Natural killer cell (primary cell): ENCODE measurements around the gene CES1. TPM values are rescaled to one million over a fixed set of nuclear protein-coding genes. Genes with fewer than 3 reads are reported as not detected.

Experiments used
- ATAC-seq, 3 donors: fragments of 150-1000 bp in 2 of 3; fragments of 200-7000 bp in 1 of 3; cut with Tn5 transposase; 1 replicate in 1 of 3; 2 replicates in 2 of 3; pipeline ENCODE4 v1.10.0; 2021; ENCODE audit warnings: mild to moderate bottlenecking in 2 of 3, moderate library complexity in 2 of 3
- DNase-seq, 2 donors: peaks; one replicate each; pipeline versions ENCODE4 v3.0.0 to v3.0.0-alpha.2; 2013 to 2021; ENCODE audit warnings: mixed read lengths in 1 of 2
- H3K27ac ChIP-seq: one replicate; pipeline ENCODE4 v1.5.1; 2013; ENCODE audit warnings: mild to moderate bottlenecking, low read length
- H3K27me3 ChIP-seq: one replicate; pipeline ENCODE4 v1.6.1; 2013; ENCODE audit warnings: low read length; ENCODE audit not compliant: control insufficient read depth, insufficient read depth
- H3K36me3 ChIP-seq: one replicate; pipeline ENCODE4 v1.6.1; 2013; ENCODE audit warnings: low read length; ENCODE audit not compliant: control insufficient read depth, insufficient read depth
- H3K4me1 ChIP-seq: one replicate; pipeline ENCODE4 v1.6.1; 2013; ENCODE audit warnings: low read length; ENCODE audit not compliant: control insufficient read depth, insufficient read depth
- H3K4me3 ChIP-seq: one replicate; pipeline ENCODE4 v1.5.1; 2013; ENCODE audit warnings: low read length
- H3K9me3 ChIP-seq: one replicate; pipeline ENCODE4 v1.6.1; 2013; ENCODE audit warnings: low read length; ENCODE audit not compliant: control insufficient read depth, insufficient read depth
- H3K27ac Mint-ChIP-seq, 2 donors: one replicate each; pipeline ENCODE4 v1.8.0; 2022; ENCODE audit warnings: mild to moderate bottlenecking in 2 of 2, mixed read lengths in 2 of 2, moderate library complexity in 1 of 2
- H3K27me3 Mint-ChIP-seq, 2 donors: one replicate each; pipeline ENCODE4 v1.8.0; 2022; ENCODE audit warnings: low read depth in 2 of 2, mixed read lengths in 2 of 2
- H3K36me3 Mint-ChIP-seq: one replicate; pipeline ENCODE4 v1.8.0; 2022; ENCODE audit warnings: mixed read lengths
- H3K4me1 Mint-ChIP-seq, 2 donors: one replicate each; pipeline ENCODE4 v1.8.0; 2022; ENCODE audit warnings: mixed read lengths in 2 of 2
- H3K4me3 Mint-ChIP-seq: one replicate; pipeline ENCODE4 v1.8.0; 2022; ENCODE audit warnings: mild to moderate bottlenecking, moderate library complexity, mixed read lengths
- H3K9me3 Mint-ChIP-seq, 2 donors: one replicate each; pipeline ENCODE4 v1.8.0; 2022; ENCODE audit warnings: mixed read lengths in 2 of 2
- CTCF ChIP-seq: fragments of 200-600 bp; IDR thresholded peaks from one replicate; pipeline ENCODE4 v1.8.0; 2022; ENCODE audit warnings: antibody characterized with exemption
- WGBS: methylation state at CpG from one replicate; pipeline ENCODE4 v1.1.7; 2013; ENCODE audit warnings: missing lambda C conversion rate; ENCODE audit not compliant: insufficient coverage; 5-methylcytosine and 5-hydroxymethylcytosine counted together
- intact Hi-C: fragments of 100-400 bp; cut with micrococcal nuclease; formaldehyde crosslinking; loops from one replicate; pipeline ENCODE4 v1.14.2; 2022
- total RNA-seq, 4 donors: library from RNA; stranded (reverse); fragments of 120-200 nt in 1 of 4; gene quantifications; one replicate each; pipeline versions ENCODE4 v1.2.3 to v1.2.4, GENCODE V29; 2013 to 2022

CES1 gene
- total RNA-seq, 3 donors from 2014 or later (not counting 1 experiment from before 2014, with no cell fraction given) = 1.4 to 3.4 (median 1.7) TPM

GRCh38 chr16:55873122-55873521 lies 40.2 kb upstream of the CES1 start:
- WGBS = 87% methylated on average over 5 of the region's 5 CpGs
- TF ChIP-seq CTCF = no peak
- Mint-ChIP-seq H3K9me3 (no peaks in the 10 kb centered on the region), H3K4me3 (no peak overlapping the region), H3K36me3 (no peaks in the 10 kb centered on the region), H3K27me3 (peaks cover 0 to 3% of the 10 kb centered on the region in 2 donors), H3K4me1 (no peaks in the 10 kb centered on the region), H3K27ac (no peak overlapping the region)
- DNase-seq (no peak), ATAC-seq (no peak)
- Histone ChIP-seq H3K27ac (no peak overlapping the region), H3K36me3 (no peaks in the 10 kb centered on the region), H3K4me1 (no peaks in the 10 kb centered on the region), H3K9me3 (no peaks in the 10 kb centered on the region), H3K27me3 (no peaks in the 10 kb centered on the region), H3K4me3 (no peak overlapping the region)
- intact Hi-C loops = no loop called here

GRCh38 chr16:55872130-55872529 lies 39.2 kb upstream of the CES1 start:
- Mint-ChIP-seq H3K4me1 (no peaks in the 10 kb centered on the region), H3K4me3 (no peak overlapping the region), H3K9me3 (no peaks in the 10 kb centered on the region), H3K27me3 (peaks cover 0 to 3% of the 10 kb centered on the region in 2 donors), H3K36me3 (no peaks in the 10 kb centered on the region), H3K27ac (no peak overlapping the region)
- no peak overlapping the region for H3K4me3 ChIP-seq
- no peak overlapping the region for H3K27ac ChIP-seq
- H3K36me3 ChIP-seq = no peaks in the 10 kb centered on the region
- H3K4me1 ChIP-seq = no peaks in the 10 kb centered on the region
- DNase-seq (no peak), ATAC-seq (no peak)
- intact Hi-C loops = no loop called here
- no peaks in the 10 kb centered on the region for H3K27me3 ChIP-seq
- H3K9me3 ChIP-seq = no peaks in the 10 kb centered on the region
- TF ChIP-seq CTCF = no peak
- 85% methylated on average over 7 of the region's 7 CpGs for WGBS

GRCh38 chr16:55871411-55872038 lies 38.6 kb upstream of the CES1 start:
- WGBS = 92% methylated on average over 10 of the region's 10 CpGs
- Histone ChIP-seq H3K36me3 (no peaks in the 10 kb centered on the region), H3K9me3 (no peaks in the 10 kb centered on the region), H3K4me1 (no peaks in the 10 kb centered on the region), H3K4me3 (no peak overlapping the region), H3K27me3 (no peaks in the 10 kb centered on the region), H3K27ac (no peak overlapping the region)
- H3K4me1 Mint-ChIP-seq = no peaks in the 10 kb centered on the region
- peaks cover 0 to under 1% of the 10 kb centered on the region in 2 donors for H3K27me3 Mint-ChIP-seq
- no peaks in the 10 kb centered on the region for H3K9me3 Mint-ChIP-seq
- ATAC-seq (no peak), DNase-seq (no peak)
- no peak for TF ChIP-seq CTCF
- no peak overlapping the region for H3K4me3 Mint-ChIP-seq
- no peak overlapping the region for H3K27ac Mint-ChIP-seq
- H3K36me3 Mint-ChIP-seq = no peaks in the 10 kb centered on the region
- intact Hi-C loops = no loop called here

- Mint-ChIP-seq H3K4me1 (no peaks in the 10 kb centered on the region), H3K9me3 (no peaks in the 10 kb centered on the region), H3K27ac (no peak overlapping the region), H3K36me3 (no peaks in the 10 kb centered on the region), H3K4me3 (no peak overlapping the region), H3K27me3 (peaks cover 0 to 5% of the 10 kb centered on the region in 2 donors)
- Histone ChIP-seq H3K9me3 (no peaks in the 10 kb centered on the region), H3K27me3 (no peaks in the 10 kb centered on the region), H3K4me1 (no peaks in the 10 kb centered on the region), H3K27ac (no peak overlapping the region), H3K36me3 (no peaks in the 10 kb centered on the region), H3K4me3 (no peak overlapping the region)
- no peak for TF ChIP-seq CTCF
- WGBS = 89% methylated on average over 7 of the region's 7 CpGs
- intact Hi-C loops = no loop called here
- ATAC-seq (no peak), DNase-seq (no peak)
These were observed 36.1 kb upstream of the CES1 start for GRCh38 chr16:55868980-55869379.
